HG03565 (cell line): ENCODE results near the gene KMT2D.

ENCODE experiments used
- ATAC-seq: cut with Tn5 transposase; IDR thresholded peaks from one replicate; pipeline ENCODE4 v1.9.1; 2021; ENCODE audit warnings: mild to moderate bottlenecking, moderate library complexity; ENCODE audit not compliant: unreplicated experiment

Gene KMT2D

GRCh38 chr12:49060237-49061156, at the start of gene KMT2D:
Gene KMT2D, minus strand, starts transcription at chr12:49060794. Its CDS starts 5,470 bp downstream, at chr12:49055324.
- ATAC-seq: peak; percentile 49

GRCh38 chr12:49109641-49110463, 49.3 kb upstream of the KMT2D start:
- no peak for ATAC-seq

GRCh38 chr12:49108958-49109404, 48.4 kb upstream of the KMT2D start:
- no peak for ATAC-seq

GRCh38 chr12:49105504-49106084, 45.0 kb upstream of the KMT2D start:
- ATAC-seq: no peak

GRCh38 chr12:49104822-49105221, 44.2 kb upstream of the KMT2D start:
- no peak for ATAC-seq

GRCh38 chr12:49100380-49100779, 39.8 kb upstream of the KMT2D start:
- no peak for ATAC-seq

- no peak for ATAC-seq
Measured at GRCh38 chr12:49098703-49099102, 38.1 kb upstream of the KMT2D start.

- ATAC-seq: no peak
Measured at GRCh38 chr12:49098035-49098451, 37.4 kb upstream of the KMT2D start.

- no peak for ATAC-seq
Measured at GRCh38 chr12:49097381-49097780, 36.8 kb upstream of the KMT2D start.

GRCh38 chr12:49094975-49095365, 34.4 kb upstream of the KMT2D start:
- ATAC-seq: no peak

GRCh38 chr12:49094160-49094974, 33.8 kb upstream of the KMT2D start, which contains the start of gene DHH:
Gene DHH, minus strand, starts transcription at chr12:49094801. Its CDS starts 289 bp downstream, at chr12:49094512.
- ATAC-seq: no peak

GRCh38 chr12:49093792-49094159, 33.2 kb upstream of the KMT2D start:
- no peak for ATAC-seq

- ATAC-seq: no peak
Measured at GRCh38 chr12:49092816-49093406, 32.3 kb upstream of the KMT2D start.

GRCh38 chr12:49092086-49092815, 31.7 kb upstream of the KMT2D start:
- no peak for ATAC-seq

- ATAC-seq: no peak
Measured at GRCh38 chr12:49091836-49092085, 31.2 kb upstream of the KMT2D start.

- ATAC-seq: no peak
Measured at GRCh38 chr12:49091056-49091835, 30.7 kb upstream of the KMT2D start.

- ATAC-seq: no peak
Measured at GRCh38 chr12:49089821-49090773, 29.5 kb upstream of the KMT2D start.

- ATAC-seq: no peak
Measured at GRCh38 chr12:49088932-49089330, 28.3 kb upstream of the KMT2D start.
